Suppressor macrophage (primary cell): ENCODE data around the gene GPR146.
"Not testable (repeated sequence)": the region's sequence is repeated elsewhere in the genome, so short reads cannot be mapped to it uniquely, and the experiment has no call there.

ENCODE experiments used
- DNase-seq, 4 experiments: peaks; one replicate each; pipeline ENCODE4 v3.0.0-alpha.2; 2020 to 2022

The GPR146 gene

GRCh38 chr7:1058311-1058710, 14.0 kb downstream of the GPR146 start:
- DNase-seq: no peak

- no peak for DNase-seq
These were observed 14.5 kb downstream of the GPR146 start for GRCh38 chr7:1058821-1059199.

GRCh38 chr7:1059200-1060091, 15.1 kb downstream of the GPR146 start:
- peak in 1 of 4 experiments; percentile 14 for DNase-seq

GRCh38 chr7:1060315-1061072, 16.1 kb downstream of the GPR146 start:
- peak; percentile 68 to 83 (median 76) for DNase-seq

- DNase-seq: no peak
These were observed 16.8 kb downstream of the GPR146 start for GRCh38 chr7:1061180-1061579.

GRCh38 chr7:1062296-1063294, 18.2 kb downstream of the GPR146 start:
- DNase-seq: peak; percentile 77 to 86 (median 82)

GRCh38 chr7:1063361-1063760, 19.0 kb downstream of the GPR146 start:
- DNase-seq: no peak

- DNase-seq: no peak
These were observed 20.2 kb downstream of the GPR146 start for GRCh38 chr7:1064581-1064980.

GRCh38 chr7:1065263-1065584, 20.9 kb downstream of the GPR146 start:
- no peak for DNase-seq

- DNase-seq: peak; percentile 88 to 94 (median 91)
These were observed 21.4 kb downstream of the GPR146 start for GRCh38 chr7:1065585-1066241.

GRCh38 chr7:1066242-1066588, 21.9 kb downstream of the GPR146 start:
- no peak for DNase-seq

GRCh38 chr7:1068013-1068412, 23.7 kb downstream of the GPR146 start:
- no peak for DNase-seq

- no peak for DNase-seq
These were observed 24.3 kb downstream of the GPR146 start for GRCh38 chr7:1068619-1069018.

- DNase-seq: no peak
These were observed 26.2 kb downstream of the GPR146 start for GRCh38 chr7:1070544-1071011.

GRCh38 chr7:1071731-1072254, 27.4 kb downstream of the GPR146 start:
- DNase-seq: no peak

GRCh38 chr7:1073142-1073977, 29.0 kb downstream of the GPR146 start:
- no peak for DNase-seq

GRCh38 chr7:1074018-1074417, 29.7 kb downstream of the GPR146 start:
- DNase-seq: not testable (repeated sequence)

- no peak for DNase-seq
These were observed 30.5 kb downstream of the GPR146 start for GRCh38 chr7:1074593-1075431.

GRCh38 chr7:1076184-1077072, 32.1 kb downstream of the GPR146 start:
- no peak for DNase-seq
